ENCODE data around the gene SYTL2.

Gene SYTL2

DNA sequence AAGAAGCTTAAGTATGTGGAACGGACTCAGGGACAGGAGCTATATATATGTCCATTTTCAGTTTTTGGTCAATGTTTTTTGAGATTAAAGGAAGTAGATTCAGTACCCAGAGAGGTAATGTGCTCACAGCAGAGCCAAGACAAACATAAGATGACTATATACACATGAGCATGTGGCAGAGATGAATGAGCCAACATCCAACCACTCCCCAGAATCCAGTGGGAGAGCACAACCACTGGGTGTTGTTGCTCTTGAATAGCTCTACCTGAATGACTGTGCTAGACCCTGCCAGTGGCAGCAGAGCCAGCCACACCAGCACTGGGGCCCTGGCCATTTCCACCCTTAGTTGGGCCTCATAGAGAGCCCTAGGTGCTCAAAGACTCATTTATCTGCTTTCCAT lies 10.7 kb upstream of the SYTL2 start:
- H3K27me3 ChIP-seq (ENCODE audit: insufficient read depth, low read length) = no peaks in the 10 kb centered on the region
- no peak overlapping the region for H2AFZ ChIP-seq (ENCODE audit: low read depth, low read length)
- no peaks in the 10 kb centered on the region for H3K4me1 ChIP-seq (ENCODE audit: insufficient read depth, low read length)
- H3K9me3 ChIP-seq (ENCODE audit: low read length) = no peaks in the 10 kb centered on the region
- no peaks in the 10 kb centered on the region for H3K36me3 ChIP-seq (ENCODE audit: insufficient read depth, low read length)
- no peak overlapping the region for H3K4me3 ChIP-seq (ENCODE audit: low read length)

DNA sequence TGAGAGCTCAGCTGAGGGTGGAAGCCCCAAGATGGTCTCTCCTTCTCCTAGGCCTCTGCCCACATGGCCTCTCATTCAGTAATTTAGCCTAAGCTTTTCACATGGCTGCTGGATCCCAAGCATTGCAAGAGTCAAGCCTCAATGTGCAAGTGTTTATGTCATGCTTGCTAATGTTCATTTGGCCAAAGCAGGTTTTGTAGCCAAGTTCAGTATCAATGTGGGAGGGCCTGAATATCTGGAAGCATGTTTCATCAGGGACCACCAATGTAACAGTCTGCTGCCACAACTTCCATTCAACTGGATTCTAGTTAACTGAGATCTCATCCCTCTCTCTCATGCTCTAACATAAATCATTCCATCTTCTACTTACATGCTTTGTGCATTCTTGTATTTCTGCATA lies 8.5 kb upstream of the SYTL2 start:
- Histone ChIP-seq H3K4me1 (ENCODE audit: insufficient read depth, low read length) (no peaks in the 10 kb centered on the region), H2AFZ (ENCODE audit: low read depth, low read length) (no peak overlapping the region), H3K27me3 (ENCODE audit: insufficient read depth, low read length) (no peaks in the 10 kb centered on the region), H3K9me3 (ENCODE audit: low read length) (no peaks in the 10 kb centered on the region), H3K4me3 (ENCODE audit: low read length) (no peak overlapping the region), H3K36me3 (ENCODE audit: insufficient read depth, low read length) (no peaks in the 10 kb centered on the region)

DNA sequence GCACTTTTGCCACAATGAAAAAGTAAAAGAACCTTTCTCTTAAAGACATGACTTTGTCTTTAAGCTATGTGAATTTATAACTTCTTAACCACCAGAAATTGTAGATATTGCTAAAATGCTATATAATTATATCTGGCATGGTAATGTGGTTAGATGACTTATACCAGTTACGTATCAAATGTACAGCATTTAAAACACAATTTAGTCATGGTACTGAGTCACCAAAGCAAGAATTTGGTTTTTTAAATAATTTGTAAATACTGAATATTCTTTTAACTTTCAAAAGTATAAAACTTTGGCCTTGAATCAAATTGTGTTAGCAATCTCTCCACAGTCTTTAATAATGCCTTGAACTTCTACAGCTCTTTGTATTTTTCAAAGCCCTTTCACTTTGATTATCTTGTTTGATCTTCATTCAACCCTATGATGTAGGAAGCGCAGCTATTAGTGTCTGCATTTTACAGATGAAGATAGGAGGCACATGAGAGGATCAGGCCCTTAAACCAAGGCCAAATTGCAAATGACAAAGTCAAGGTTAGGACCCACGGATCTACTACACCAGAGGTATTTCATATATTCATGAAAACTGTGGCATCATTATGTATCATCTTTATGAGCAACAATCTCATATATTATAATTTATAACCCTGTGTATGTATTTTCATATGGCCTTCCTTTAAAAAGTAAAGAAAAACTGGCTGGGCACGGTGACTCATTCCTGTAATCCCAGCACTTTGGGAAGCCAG lies 4.4 kb upstream of the SYTL2 start:
- H3K9me3 ChIP-seq (ENCODE audit: low read length) = no peaks in the 10 kb centered on the region
- H3K4me1 ChIP-seq (ENCODE audit: insufficient read depth, low read length) = peaks cover 8% of the 10 kb centered on the region
- H3K4me3 ChIP-seq (ENCODE audit: low read length) = no peak overlapping the region
- no peaks in the 10 kb centered on the region for H3K36me3 ChIP-seq (ENCODE audit: insufficient read depth, low read length)
- peaks cover 19% of the 10 kb centered on the region for H3K27me3 ChIP-seq (ENCODE audit: insufficient read depth, low read length)
- H2AFZ ChIP-seq (ENCODE audit: low read depth, low read length) = no peak overlapping the region

DNA sequence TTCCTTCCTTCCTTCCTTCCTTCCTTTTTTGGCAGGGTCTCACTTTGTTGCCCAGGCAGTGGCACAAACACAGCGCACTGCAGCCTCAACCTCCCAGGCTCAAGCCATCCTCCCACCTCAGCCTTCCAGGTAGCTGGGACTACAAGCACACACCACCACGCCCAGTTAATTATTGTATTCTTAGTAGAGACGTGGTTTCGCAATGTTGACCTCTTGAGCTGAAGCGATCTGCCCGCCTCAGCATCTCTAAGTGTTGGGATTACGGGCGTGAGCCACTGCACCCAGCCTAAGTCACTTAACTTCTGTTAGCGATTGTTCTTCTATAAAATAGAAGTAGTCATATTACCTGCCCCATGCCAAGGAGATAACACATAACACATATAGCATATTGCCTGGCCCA lies 2.8 kb upstream of the SYTL2 start:
- no peaks in the 10 kb centered on the region for H3K36me3 ChIP-seq (ENCODE audit: insufficient read depth, low read length)
- H3K4me3 ChIP-seq (ENCODE audit: low read length) = no peak overlapping the region
- H2AFZ ChIP-seq (ENCODE audit: low read depth, low read length) = no peak overlapping the region
- no peaks in the 10 kb centered on the region for H3K9me3 ChIP-seq (ENCODE audit: low read length)
- H3K27me3 ChIP-seq (ENCODE audit: insufficient read depth, low read length) = peaks cover 28% of the 10 kb centered on the region
- peaks cover 8% of the 10 kb centered on the region for H3K4me1 ChIP-seq (ENCODE audit: insufficient read depth, low read length)

DNA sequence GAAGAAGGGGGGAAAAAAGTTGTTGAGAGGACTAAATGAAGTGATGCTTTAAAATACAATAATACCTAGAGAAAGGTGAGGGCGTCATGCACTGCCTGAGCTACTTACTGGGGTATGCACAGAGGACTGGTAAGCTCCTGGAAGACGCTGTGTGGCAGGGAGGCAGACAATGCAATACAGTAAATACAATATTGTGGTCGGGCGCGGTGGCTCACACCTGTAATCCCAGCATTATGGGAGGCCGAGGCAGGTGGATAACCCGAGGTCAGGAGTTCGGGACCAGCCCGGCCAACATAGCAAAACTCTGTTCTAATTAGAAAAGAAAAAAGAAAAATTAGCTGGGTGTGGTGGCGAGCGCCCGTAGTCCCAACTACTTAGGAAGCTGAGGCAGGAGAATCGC lies 683 bp upstream of the SYTL2 start:
- Histone ChIP-seq H2AFZ (ENCODE audit: low read depth, low read length) (peak overlapping the region; percentile 93), H3K4me3 (ENCODE audit: low read length) (peak overlapping the region; percentile 49), H3K4me1 (ENCODE audit: insufficient read depth, low read length) (peaks cover 8% of the 10 kb centered on the region), H3K27me3 (ENCODE audit: insufficient read depth, low read length) (peaks cover 28% of the 10 kb centered on the region), H3K36me3 (ENCODE audit: insufficient read depth, low read length) (no peaks in the 10 kb centered on the region), H3K9me3 (ENCODE audit: low read length) (no peaks in the 10 kb centered on the region)

DNA sequence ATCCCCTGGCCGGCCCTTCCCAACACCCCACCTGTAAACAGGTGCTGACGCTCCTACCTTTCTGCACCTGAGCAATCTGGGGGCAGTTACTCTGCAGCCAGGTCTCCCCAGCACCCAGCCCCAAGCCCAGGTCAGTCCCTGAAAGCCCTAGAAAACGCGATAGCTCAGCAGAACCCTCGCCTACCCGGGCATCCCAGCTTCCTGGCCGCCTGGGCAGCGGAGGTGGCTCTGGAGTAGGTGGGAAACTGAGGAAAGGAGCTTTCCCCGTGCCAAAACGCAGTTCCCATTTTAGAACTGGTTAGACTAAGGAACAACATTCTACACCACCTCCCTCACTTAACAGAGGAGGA lies 445 bp downstream of the SYTL2 start:
- H3K4me3 ChIP-seq (ENCODE audit: low read length) = peak overlapping the region; percentile 49

DNA sequence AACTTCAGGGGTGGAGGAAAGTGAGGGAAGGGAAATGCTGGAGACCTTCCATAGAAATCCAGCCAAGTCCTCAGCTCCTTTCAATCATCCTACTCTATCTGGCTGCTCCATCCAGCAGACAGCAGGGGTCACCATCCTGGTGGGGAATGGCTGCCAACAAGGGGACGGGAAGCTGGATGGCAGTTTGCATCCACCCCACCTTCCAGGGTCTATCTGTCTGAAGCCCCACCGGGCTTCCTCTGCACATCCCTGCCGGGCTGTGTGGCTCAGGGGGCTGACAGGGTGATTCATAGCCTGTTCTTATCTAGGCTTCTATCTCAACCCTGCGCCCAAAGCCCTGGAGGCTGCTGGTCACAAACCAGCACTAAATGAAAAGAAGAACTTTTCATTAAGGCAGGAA lies 1.1 kb downstream of the SYTL2 start:
- H3K4me3 ChIP-seq (ENCODE audit: low read length) = no peak overlapping the region

More for the DNA sequence above, 445 bp downstream of the SYTL2 start:
- Histone ChIP-seq H3K27me3 (ENCODE audit: insufficient read depth, low read length) (peaks cover 28% of the 10 kb centered on the region), H3K9me3 (ENCODE audit: low read length) (no peaks in the 10 kb centered on the region), H3K4me1 (ENCODE audit: insufficient read depth, low read length) (peaks cover 8% of the 10 kb centered on the region), H2AFZ (ENCODE audit: low read depth, low read length) (peak overlapping the region; percentile 93), H3K36me3 (ENCODE audit: insufficient read depth, low read length) (no peaks in the 10 kb centered on the region)

DNA sequence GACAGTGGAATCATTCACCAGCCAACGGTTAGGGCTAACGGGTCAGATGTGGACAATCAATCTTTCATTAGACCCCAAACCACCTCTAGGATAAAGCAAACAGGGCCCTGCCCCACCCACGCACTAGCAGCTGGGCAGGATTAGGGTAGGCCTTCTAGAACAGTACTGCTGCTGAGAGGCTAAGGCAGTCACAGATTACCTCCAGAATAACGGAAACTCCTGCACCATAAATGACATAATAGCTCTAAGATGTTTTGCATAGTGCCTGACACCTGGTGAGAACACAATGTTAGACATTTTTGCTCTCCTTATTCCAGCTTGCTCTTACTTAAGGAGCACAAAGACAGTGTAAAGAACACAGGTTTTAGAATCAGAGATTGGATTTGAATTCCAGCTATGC lies 1.8 kb downstream of the SYTL2 start:
- no peaks in the 10 kb centered on the region for H3K9me3 ChIP-seq (ENCODE audit: low read length)
- H3K4me1 ChIP-seq (ENCODE audit: insufficient read depth, low read length) = peaks cover 8% of the 10 kb centered on the region
- H3K4me3 ChIP-seq (ENCODE audit: low read length) = no peak overlapping the region
- H3K36me3 ChIP-seq (ENCODE audit: insufficient read depth, low read length) = no peaks in the 10 kb centered on the region
- H2AFZ ChIP-seq (ENCODE audit: low read depth, low read length) = no peak overlapping the region
- peaks cover 28% of the 10 kb centered on the region for H3K27me3 ChIP-seq (ENCODE audit: insufficient read depth, low read length)

More for the DNA sequence above, 1.1 kb downstream of the SYTL2 start:
- no peaks in the 10 kb centered on the region for H3K36me3 ChIP-seq (ENCODE audit: insufficient read depth, low read length)
- peaks cover 8% of the 10 kb centered on the region for H3K4me1 ChIP-seq (ENCODE audit: insufficient read depth, low read length)
- H3K27me3 ChIP-seq (ENCODE audit: insufficient read depth, low read length) = peaks cover 28% of the 10 kb centered on the region
- H3K9me3 ChIP-seq (ENCODE audit: low read length) = no peaks in the 10 kb centered on the region
- H2AFZ ChIP-seq (ENCODE audit: low read depth, low read length) = no peak overlapping the region

DNA sequence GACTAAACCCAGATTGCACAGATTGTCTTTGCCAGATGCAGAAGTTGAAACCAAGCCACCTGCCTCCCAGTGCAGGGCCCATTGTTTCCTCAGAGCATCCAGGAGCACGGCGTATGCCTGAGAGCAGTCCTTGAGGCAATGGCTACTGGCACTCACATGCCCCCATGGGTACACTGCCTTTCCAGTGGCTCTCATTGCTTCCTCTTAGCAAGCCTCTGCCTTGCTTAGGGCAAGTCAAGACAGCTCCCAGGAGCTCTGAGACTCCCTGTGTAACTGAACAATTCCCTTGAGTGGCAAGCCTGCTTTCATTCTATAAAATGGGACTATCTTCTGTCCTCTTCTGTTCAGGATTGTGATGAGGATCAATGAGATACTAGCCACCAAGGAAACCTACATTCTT lies 4.1 kb downstream of the SYTL2 start:
- H3K27me3 ChIP-seq (ENCODE audit: insufficient read depth, low read length) = peaks cover 17% of the 10 kb centered on the region
- no peak overlapping the region for H2AFZ ChIP-seq (ENCODE audit: low read depth, low read length)
- H3K4me1 ChIP-seq (ENCODE audit: insufficient read depth, low read length) = peaks cover 8% of the 10 kb centered on the region
- no peaks in the 10 kb centered on the region for H3K36me3 ChIP-seq (ENCODE audit: insufficient read depth, low read length)
- no peaks in the 10 kb centered on the region for H3K9me3 ChIP-seq (ENCODE audit: low read length)
- no peak overlapping the region for H3K4me3 ChIP-seq (ENCODE audit: low read length)

DNA sequence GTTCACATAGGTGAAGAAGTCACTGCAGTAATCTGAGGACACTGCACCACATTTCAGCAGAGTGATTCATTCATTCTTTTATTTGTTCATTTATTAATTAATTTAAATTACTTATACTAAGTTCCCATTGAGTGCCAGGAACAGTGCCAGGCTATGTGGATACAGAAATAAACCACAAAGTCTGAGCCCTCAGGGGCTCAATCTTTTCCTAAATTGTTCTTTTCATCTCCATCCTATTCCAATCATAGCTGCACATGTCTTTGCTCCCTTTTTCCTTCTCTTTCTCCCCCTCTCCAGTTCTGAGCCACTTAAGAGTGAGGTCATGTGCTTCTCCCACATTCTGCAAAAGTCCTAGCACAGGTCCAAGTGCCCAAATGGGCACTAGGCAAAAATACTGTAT lies 4.9 kb downstream of the SYTL2 start:
- Histone ChIP-seq H3K4me1 (ENCODE audit: insufficient read depth, low read length) (peaks cover 3% of the 10 kb centered on the region), H3K4me3 (ENCODE audit: low read length) (no peak overlapping the region), H3K27me3 (ENCODE audit: insufficient read depth, low read length) (peaks cover 12% of the 10 kb centered on the region), H3K9me3 (ENCODE audit: low read length) (no peaks in the 10 kb centered on the region), H2AFZ (ENCODE audit: low read depth, low read length) (no peak overlapping the region), H3K36me3 (ENCODE audit: insufficient read depth, low read length) (no peaks in the 10 kb centered on the region)

DNA sequence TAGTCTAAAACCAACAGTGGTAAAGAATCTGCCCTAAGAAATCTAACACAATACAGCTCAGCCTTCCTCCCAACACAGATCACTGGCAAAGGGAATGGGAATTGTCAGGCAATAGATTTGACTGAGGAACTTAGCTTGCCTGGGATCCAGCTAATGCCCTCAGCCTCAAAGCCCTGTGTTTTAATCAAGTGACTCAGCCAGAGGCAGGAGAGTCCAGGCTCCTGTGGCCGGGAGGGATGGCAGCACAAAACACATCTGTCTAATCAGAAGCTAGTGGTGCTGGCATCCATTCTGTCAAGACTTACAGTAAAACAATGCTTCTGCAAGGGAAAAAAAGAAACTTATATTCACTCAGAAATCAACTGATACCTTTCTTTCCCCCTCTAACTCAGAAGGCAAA lies 5.6 kb downstream of the SYTL2 start:
- Histone ChIP-seq H2AFZ (ENCODE audit: low read depth, low read length) (no peak overlapping the region), H3K4me1 (ENCODE audit: insufficient read depth, low read length) (no peaks in the 10 kb centered on the region), H3K9me3 (ENCODE audit: low read length) (no peaks in the 10 kb centered on the region), H3K27me3 (ENCODE audit: insufficient read depth, low read length) (peaks cover 9% of the 10 kb centered on the region), H3K4me3 (ENCODE audit: low read length) (no peak overlapping the region), H3K36me3 (ENCODE audit: insufficient read depth, low read length) (no peaks in the 10 kb centered on the region)

DNA sequence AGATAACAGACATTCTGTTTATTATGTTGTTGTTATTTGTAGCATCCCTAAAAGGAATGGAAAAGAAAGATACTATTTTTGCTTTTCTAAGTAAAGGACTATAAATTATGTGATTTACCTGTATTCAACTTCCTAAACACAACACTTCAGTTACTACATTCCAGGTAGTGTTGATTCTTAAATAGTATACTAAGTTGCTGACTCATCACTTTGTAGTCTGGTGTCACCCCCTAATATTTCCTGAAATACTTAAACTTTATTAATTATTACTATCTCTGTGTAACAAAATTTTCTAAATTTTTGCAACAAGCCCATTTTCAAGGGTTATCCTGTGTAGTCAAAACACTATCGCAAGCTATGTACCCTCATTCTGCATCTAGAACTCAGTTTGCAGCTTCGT lies 7.0 kb downstream of the SYTL2 start:
- no peaks in the 10 kb centered on the region for H3K36me3 ChIP-seq (ENCODE audit: insufficient read depth, low read length)
- no peaks in the 10 kb centered on the region for H3K9me3 ChIP-seq (ENCODE audit: low read length)
- no peaks in the 10 kb centered on the region for H3K4me1 ChIP-seq (ENCODE audit: insufficient read depth, low read length)
- H3K27me3 ChIP-seq (ENCODE audit: insufficient read depth, low read length) = peaks cover 4% of the 10 kb centered on the region
- H3K4me3 ChIP-seq (ENCODE audit: low read length) = no peak overlapping the region
- no peak overlapping the region for H2AFZ ChIP-seq (ENCODE audit: low read depth, low read length)

DNA sequence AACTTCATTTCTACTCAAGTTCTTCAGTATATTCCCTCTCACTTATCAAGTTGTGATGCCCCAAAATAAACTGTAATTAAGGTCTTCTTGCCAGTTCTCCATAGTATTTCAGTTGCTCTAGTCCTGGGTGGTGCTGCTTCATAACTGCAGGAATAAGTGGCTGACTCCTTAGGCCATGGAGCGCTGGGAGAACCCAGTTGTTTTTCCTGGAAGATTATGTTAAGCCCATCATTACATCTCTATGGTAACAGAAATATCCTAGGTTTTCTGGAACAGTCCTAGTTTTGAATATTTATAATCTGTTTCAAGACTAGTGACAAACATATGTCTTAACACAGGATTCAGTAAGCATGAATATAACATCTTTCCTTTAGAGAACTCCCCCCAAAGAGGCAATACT lies 7.6 kb downstream of the SYTL2 start:
- Histone ChIP-seq H2AFZ (ENCODE audit: low read depth, low read length) (no peak overlapping the region), H3K27me3 (ENCODE audit: insufficient read depth, low read length) (peaks cover 3% of the 10 kb centered on the region), H3K4me3 (ENCODE audit: low read length) (no peak overlapping the region), H3K36me3 (ENCODE audit: insufficient read depth, low read length) (no peaks in the 10 kb centered on the region), H3K4me1 (ENCODE audit: insufficient read depth, low read length) (no peaks in the 10 kb centered on the region), H3K9me3 (ENCODE audit: low read length) (no peaks in the 10 kb centered on the region)

DNA sequence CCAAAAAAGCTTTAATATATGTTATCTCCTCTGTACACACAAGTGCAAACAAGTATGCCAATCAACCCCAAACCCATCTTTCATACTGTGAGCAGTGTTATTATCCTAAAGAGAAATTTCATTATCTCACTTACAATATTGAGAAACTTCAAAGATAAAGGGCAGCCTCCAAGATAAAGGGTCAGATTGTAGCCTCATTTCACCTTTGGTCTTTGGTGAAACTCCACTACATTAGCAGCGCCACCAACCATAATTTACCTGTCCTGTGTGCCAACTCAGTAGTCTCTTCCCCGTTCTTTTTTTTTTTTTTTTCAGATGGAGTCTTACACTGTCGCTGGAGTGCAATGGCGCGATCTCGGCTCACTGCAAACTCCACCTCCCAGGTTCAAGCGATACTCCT lies 9.4 kb downstream of the SYTL2 start:
- H3K4me1 ChIP-seq (ENCODE audit: insufficient read depth, low read length) = no peaks in the 10 kb centered on the region
- H3K36me3 ChIP-seq (ENCODE audit: insufficient read depth, low read length) = no peaks in the 10 kb centered on the region
- H3K4me3 ChIP-seq (ENCODE audit: low read length) = no peak overlapping the region
- peaks cover 3% of the 10 kb centered on the region for H3K27me3 ChIP-seq (ENCODE audit: insufficient read depth, low read length)
- no peaks in the 10 kb centered on the region for H3K9me3 ChIP-seq (ENCODE audit: low read length)
- H2AFZ ChIP-seq (ENCODE audit: low read depth, low read length) = no peak overlapping the region
